Measurements from ENCODE around the gene CCDC102A.

DNA sequence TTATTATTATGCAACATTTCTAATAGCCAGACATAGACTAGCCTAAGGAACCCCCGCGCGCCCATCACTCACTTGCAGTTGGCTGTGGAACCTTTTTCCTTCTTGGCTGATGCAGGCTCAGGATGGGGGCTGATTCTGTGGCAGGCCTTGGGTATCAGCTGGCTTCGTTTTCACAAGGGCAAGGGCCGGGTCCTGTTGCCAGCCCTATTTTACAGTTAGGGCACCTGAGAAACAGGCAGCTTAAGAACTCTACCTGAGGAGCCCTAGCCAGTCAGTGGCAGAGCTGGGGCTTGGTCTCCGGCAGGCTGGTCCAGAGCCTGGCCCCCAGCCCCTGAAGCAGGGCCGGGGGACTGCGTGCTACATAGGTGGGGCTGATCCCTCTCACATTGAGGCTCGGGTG lies 34.7 kb upstream of the CCDC102A start:
- TF ChIP-seq POLR2A (IDR thresholded peaks at IDR 0.05; ENCODE audit: borderline replicate concordance, extremely low read depth, insufficient read depth, insufficient read length) (no peak), FOSL1 (IDR thresholded peaks at IDR 0.05; ENCODE audit: low read depth) (no peak), EGR1 (IDR thresholded peaks at IDR 0.05; ENCODE audit: low read depth) (no peak), EZH2 (IDR thresholded peaks at IDR 0.05) (no peak), YY1 (IDR thresholded peaks at IDR 0.05; ENCODE audit: extremely low read depth, insufficient replicate concordance, low read depth, low read length) (no peak), CEBPB (IDR thresholded peaks at IDR 0.05; ENCODE audit: low read depth) (no peak), EZH2phosphoT487 (IDR thresholded peaks at IDR 0.05; ENCODE audit: borderline replicate concordance) (no peak), ELF1 (IDR thresholded peaks at IDR 0.05; ENCODE audit: borderline replicate concordance, low read depth) (no peak), POLR2AphosphoS5 (IDR thresholded peaks at IDR 0.05; ENCODE audit: low read depth, low read length) (no peak), RAD21 (IDR thresholded peaks at IDR 0.05; ENCODE audit: low read depth) (no peak), TCF7L2 (IDR thresholded peaks at IDR 0.05; ENCODE audit: borderline replicate concordance, extremely low read depth, insufficient read depth, insufficient read length) (no peak)
- TF ChIP-seq, protein P1, sequence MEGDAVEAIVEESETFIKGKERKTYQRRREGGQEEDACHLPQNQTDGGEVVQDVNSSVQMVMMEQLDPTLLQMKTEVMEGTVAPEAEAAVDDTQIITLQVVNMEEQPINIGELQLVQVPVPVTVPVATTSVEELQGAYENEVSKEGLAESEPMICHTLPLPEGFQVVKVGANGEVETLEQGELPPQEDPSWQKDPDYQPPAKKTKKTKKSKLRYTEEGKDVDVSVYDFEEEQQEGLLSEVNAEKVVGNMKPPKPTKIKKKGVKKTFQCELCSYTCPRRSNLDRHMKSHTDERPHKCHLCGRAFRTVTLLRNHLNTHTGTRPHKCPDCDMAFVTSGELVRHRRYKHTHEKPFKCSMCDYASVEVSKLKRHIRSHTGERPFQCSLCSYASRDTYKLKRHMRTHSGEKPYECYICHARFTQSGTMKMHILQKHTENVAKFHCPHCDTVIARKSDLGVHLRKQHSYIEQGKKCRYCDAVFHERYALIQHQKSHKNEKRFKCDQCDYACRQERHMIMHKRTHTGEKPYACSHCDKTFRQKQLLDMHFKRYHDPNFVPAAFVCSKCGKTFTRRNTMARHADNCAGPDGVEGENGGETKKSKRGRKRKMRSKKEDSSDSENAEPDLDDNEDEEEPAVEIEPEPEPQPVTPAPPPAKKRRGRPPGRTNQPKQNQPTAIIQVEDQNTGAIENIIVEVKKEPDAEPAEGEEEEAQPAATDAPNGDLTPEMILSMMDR (IDR thresholded peaks at IDR 0.05 in 2 of 3, conservative IDR thresholded peaks at IDR 0.05 in 1 of 3; ENCODE audit: borderline replicate concordance in 1 of 3, insufficient read depth in 1 of 3, low read depth in 2 of 3, low read length in 2 of 3) = no peak
- TF ChIP-seq, protein P2, sequence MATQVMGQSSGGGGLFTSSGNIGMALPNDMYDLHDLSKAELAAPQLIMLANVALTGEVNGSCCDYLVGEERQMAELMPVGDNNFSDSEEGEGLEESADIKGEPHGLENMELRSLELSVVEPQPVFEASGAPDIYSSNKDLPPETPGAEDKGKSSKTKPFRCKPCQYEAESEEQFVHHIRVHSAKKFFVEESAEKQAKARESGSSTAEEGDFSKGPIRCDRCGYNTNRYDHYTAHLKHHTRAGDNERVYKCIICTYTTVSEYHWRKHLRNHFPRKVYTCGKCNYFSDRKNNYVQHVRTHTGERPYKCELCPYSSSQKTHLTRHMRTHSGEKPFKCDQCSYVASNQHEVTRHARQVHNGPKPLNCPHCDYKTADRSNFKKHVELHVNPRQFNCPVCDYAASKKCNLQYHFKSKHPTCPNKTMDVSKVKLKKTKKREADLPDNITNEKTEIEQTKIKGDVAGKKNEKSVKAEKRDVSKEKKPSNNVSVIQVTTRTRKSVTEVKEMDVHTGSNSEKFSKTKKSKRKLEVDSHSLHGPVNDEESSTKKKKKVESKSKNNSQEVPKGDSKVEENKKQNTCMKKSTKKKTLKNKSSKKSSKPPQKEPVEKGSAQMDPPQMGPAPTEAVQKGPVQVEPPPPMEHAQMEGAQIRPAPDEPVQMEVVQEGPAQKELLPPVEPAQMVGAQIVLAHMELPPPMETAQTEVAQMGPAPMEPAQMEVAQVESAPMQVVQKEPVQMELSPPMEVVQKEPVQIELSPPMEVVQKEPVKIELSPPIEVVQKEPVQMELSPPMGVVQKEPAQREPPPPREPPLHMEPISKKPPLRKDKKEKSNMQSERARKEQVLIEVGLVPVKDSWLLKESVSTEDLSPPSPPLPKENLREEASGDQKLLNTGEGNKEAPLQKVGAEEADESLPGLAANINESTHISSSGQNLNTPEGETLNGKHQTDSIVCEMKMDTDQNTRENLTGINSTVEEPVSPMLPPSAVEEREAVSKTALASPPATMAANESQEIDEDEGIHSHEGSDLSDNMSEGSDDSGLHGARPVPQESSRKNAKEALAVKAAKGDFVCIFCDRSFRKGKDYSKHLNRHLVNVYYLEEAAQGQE (IDR thresholded peaks at IDR 0.05; ENCODE audit: low read depth) = no peak
- TF ChIP-seq, protein P3, sequence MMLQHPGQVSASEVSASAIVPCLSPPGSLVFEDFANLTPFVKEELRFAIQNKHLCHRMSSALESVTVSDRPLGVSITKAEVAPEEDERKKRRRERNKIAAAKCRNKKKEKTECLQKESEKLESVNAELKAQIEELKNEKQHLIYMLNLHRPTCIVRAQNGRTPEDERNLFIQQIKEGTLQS (IDR thresholded peaks at IDR 0.05) = no peak

Measured in HCT116 (cell line).